Measurements from ENCODE around the gene RAD51.

- TF ChIP-seq POLR2A (IDR thresholded peaks at IDR 0.05): no peak
- no peak for TF ChIP-seq CTCF (IDR thresholded peaks at IDR 0.05)
Observed at GRCh38 chr15:40762919-40763800, 68.2 kb downstream of the RAD51 start.

Measured in esophagus squamous epithelium (tissue), 4 donors.